Gastroesophageal sphincter (tissue), 4 donors: ENCODE measurements around the gene WSCD2. TPM values are rescaled to one million over a fixed set of nuclear protein-coding genes. Genes with fewer than 3 reads are reported as not detected.
A peak's percentile ranks its signal among the peaks of the same experiment; 100 is the strongest.

Source experiments
- ATAC-seq: fragments of 150-250 bp; one replicate; pipeline ENCODE4 v1.9.1; 2016; ENCODE audit warnings: mild to moderate bottlenecking, moderate library complexity
- H3K27ac ChIP-seq, 4 donors: fragments of 200-600 bp; sonication (generic) in 3 of 4; 1 replicate in 3 of 4; 2 replicates in 1 of 4; pipeline ENCODE4 v1.5.1; 2016 to 2019
- H3K27me3 ChIP-seq: fragments of 200-600 bp; sonication (generic); one replicate; pipeline ENCODE4 v1.5.1; 2019
- H3K36me3 ChIP-seq, 2 donors: fragments of 200-600 bp; sonication (generic); one replicate each; pipeline ENCODE4 v1.5.1; 2019; ENCODE audit warnings: control low read depth in 1 of 2
- H3K4me1 ChIP-seq, 3 donors: fragments of 200-600 bp; sonication (generic); 1 replicate in 2 of 3; 2 replicates in 1 of 3; pipeline ENCODE4 v1.5.1; 2016 to 2019; ENCODE audit warnings: control low read depth in 2 of 3
- H3K4me3 ChIP-seq, 2 donors: fragments of 200-600 bp; sonication (generic); one replicate each; pipeline ENCODE4 v1.5.1; 2019; ENCODE audit warnings: mild to moderate bottlenecking in 1 of 2, moderate library complexity in 1 of 2
- H3K9me3 ChIP-seq, 3 donors: fragments of 200-600 bp; sonication (generic); one replicate each; pipeline ENCODE4 v1.5.1; 2017 to 2019; ENCODE audit warnings: control low read depth in 2 of 3
- EP300 ChIP-seq: sonication (generic); formaldehyde crosslinking; IDR thresholded peaks from one replicate; pipeline ENCODE4 v1.6.1; 2017; ENCODE audit warnings: antibody characterized with exemption, mild to moderate bottlenecking
- POLR2A ChIP-seq, 2 donors: fragments of 450-650 bp; IDR thresholded peaks; one replicate each; pipeline ENCODE4 v1.6.1; 2017; ENCODE audit warnings: antibody characterized with exemption in 2 of 2, mild to moderate bottlenecking in 2 of 2, moderate library complexity in 1 of 2
- POLR2AphosphoS5 ChIP-seq: sonication (generic); formaldehyde crosslinking; IDR thresholded peaks from one replicate; pipeline ENCODE4 v1.6.1; 2017; ENCODE audit warnings: antibody characterized with exemption
- WGBS, 2 donors: methylation state at CpG; one replicate each; pipeline ENCODE4 v1.1.5; 2018; ENCODE audit warnings: low coverage in 1 of 2; 5-methylcytosine and 5-hydroxymethylcytosine counted together
- total RNA-seq, 4 donors: library from RNA; depleted of rRNA; stranded (reverse); fragments of >200 nt; gene quantifications; one replicate each; pipeline ENCODE4 v1.1.0, GENCODE V29; 2016
- TF ChIP-seq, protein P1 (sequence below), 4 experiments: fragments of 200-600 bp in 2 of 4; fragments of 450-650 bp in 2 of 4; sonication (generic) in 1 of 4; IDR thresholded peaks; one replicate each; pipeline ENCODE4 v1.5.1; 2017 to 2019; ENCODE audit warnings: antibody characterized with exemption in 4 of 4, mild to moderate bottlenecking in 2 of 4, moderate library complexity in 2 of 4

The WSCD2 gene
- total RNA-seq, 4 donors from 2014 or later = 5.0 to 86.1 (median 31.6) TPM

DNA sequence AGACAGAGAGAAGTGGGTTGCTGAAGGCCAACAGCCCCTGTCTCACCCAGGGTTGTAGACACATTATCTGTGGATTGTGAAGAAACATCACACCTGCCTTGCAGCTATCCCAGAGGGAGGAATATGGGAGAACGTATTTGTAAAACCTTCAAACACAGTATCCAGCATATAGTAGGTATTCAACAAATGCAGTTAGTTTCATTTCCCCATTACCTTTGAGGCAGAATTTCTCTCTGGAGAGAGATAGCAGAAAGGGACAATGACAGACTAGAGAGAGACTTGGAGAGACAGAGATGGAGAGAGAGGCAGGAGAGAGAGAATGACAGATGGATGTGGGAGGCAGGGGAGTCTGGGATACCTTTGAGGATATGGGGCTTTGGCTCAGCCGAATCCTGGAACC is 62.0 kb downstream of the WSCD2 start:
- Histone ChIP-seq H3K27ac (peak overlapping the region; percentile 30 to 82 (median 79)), H3K27me3 (no peaks in the 10 kb centered on the region), H3K4me1 (peaks cover 0 to 35% (median 8%) of the 10 kb centered on the region in 3 donors), H3K9me3 (no peaks in the 10 kb centered on the region), H3K36me3 (peaks cover 0 to 11% of the 10 kb centered on the region in 2 donors), H3K4me3 (no peak overlapping the region)
- TF ChIP-seq, protein P1, sequence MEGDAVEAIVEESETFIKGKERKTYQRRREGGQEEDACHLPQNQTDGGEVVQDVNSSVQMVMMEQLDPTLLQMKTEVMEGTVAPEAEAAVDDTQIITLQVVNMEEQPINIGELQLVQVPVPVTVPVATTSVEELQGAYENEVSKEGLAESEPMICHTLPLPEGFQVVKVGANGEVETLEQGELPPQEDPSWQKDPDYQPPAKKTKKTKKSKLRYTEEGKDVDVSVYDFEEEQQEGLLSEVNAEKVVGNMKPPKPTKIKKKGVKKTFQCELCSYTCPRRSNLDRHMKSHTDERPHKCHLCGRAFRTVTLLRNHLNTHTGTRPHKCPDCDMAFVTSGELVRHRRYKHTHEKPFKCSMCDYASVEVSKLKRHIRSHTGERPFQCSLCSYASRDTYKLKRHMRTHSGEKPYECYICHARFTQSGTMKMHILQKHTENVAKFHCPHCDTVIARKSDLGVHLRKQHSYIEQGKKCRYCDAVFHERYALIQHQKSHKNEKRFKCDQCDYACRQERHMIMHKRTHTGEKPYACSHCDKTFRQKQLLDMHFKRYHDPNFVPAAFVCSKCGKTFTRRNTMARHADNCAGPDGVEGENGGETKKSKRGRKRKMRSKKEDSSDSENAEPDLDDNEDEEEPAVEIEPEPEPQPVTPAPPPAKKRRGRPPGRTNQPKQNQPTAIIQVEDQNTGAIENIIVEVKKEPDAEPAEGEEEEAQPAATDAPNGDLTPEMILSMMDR (IDR thresholded peaks at IDR 0.05) = no peak
- TF ChIP-seq EP300 (no peak), POLR2A (IDR thresholded peaks at IDR 0.05) (no peak), POLR2AphosphoS5 (no peak)
- 33 to 72% methylated on average over 1 to 2 of the region's 2 CpGs for WGBS, 2 donors
- no peak for ATAC-seq

DNA sequence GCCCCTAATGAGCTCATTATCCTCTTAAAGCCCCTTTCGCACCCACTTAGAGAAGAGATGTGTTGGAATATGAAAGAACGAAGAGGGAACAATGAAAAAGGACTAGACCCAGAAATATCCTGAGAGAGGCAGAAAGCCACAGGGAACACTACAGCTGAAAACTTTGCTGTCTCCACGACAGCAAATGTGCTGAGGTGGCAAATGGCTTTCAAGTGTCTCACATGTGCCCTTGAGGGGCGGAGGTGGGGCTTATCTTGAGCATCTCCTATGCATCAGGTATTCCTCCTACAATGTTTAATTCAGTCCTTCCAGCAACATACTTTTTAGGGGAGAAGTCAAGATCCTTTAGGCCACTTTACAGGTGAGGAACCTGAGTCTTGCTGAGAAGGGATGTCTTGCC is 62.9 kb downstream of the WSCD2 start:
- Histone ChIP-seq H3K27ac (peak overlapping the region in 3 of 4 donors; percentile 79 to 82 (median 79)), H3K9me3 (no peaks in the 10 kb centered on the region), H3K36me3 (peaks cover 0 to 20% of the 10 kb centered on the region in 2 donors), H3K4me1 (peaks cover 0 to 35% (median 8%) of the 10 kb centered on the region in 3 donors), H3K4me3 (no peak overlapping the region), H3K27me3 (no peaks in the 10 kb centered on the region)
- WGBS, 2 donors = 48 to 62% methylated on average over 2 of the region's 4 CpGs
- TF ChIP-seq EP300 (no peak), POLR2AphosphoS5 (no peak)
- TF ChIP-seq, protein P1 (IDR thresholded peaks at IDR 0.05) = no peak
- no peak for ATAC-seq

DNA sequence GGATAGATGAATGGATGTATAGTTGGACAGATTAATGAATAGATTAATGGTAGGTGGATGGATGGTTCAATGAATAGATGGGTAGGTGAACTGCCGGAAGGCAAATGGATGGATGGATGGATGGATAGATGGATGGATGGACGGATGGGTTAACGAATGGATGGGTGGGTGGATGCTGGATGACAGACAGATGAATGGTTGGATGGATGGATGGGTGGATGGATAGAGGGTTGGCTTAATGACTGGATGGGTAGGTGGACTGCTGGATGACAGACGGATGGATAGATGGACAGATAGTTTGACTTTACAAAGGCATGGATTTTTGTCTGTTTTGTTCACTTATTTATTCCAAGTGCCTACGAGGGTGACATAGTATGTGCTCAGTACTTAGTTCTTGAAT is 64.4 kb downstream of the WSCD2 start:
- no peaks in the 10 kb centered on the region for H3K27me3 ChIP-seq
- no peaks in the 10 kb centered on the region for H3K9me3 ChIP-seq
- 75 to 79% methylated on average over 5 of the region's 5 CpGs for WGBS, 2 donors
- TF ChIP-seq EP300 = no peak
- TF ChIP-seq, protein P1 (IDR thresholded peaks at IDR 0.05) = no peak
- no peak for TF ChIP-seq POLR2AphosphoS5
- no peak for TF ChIP-seq POLR2A (IDR thresholded peaks at IDR 0.05)
- peaks cover 0 to 25% of the 10 kb centered on the region in 2 donors for H3K36me3 ChIP-seq
- H3K4me1 ChIP-seq = peaks cover 0 to 35% (median 8%) of the 10 kb centered on the region in 3 donors
- no peak overlapping the region for H3K27ac ChIP-seq
- no peak overlapping the region for H3K4me3 ChIP-seq
- ATAC-seq = no peak

DNA sequence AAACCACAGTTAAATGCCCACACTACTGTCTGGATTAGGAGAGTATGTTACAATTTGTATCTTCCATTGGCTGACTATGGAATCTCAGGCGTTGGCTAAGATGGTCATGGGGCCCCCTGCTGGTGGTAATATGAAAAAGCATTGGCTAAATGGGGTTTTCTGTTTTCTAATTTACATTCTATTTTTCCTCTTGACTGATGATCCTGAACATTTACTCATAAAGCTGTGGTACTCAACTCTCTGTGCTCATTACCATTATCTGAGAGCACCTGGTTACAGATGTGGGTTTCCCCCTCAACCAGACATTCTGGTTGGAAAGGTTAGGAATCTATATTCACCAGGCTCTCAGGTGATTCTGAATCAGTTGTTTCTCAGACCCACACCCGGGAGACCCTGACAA is 64.8 kb downstream of the WSCD2 start:
- 0 to 6% methylated on average over 1 of the region's 2 CpGs for WGBS, 2 donors
- ATAC-seq = no peak
- H3K27ac ChIP-seq = no peak overlapping the region
- no peaks in the 10 kb centered on the region for H3K9me3 ChIP-seq
- H3K4me3 ChIP-seq = no peak overlapping the region
- peaks cover 0 to 25% of the 10 kb centered on the region in 2 donors for H3K36me3 ChIP-seq
- H3K27me3 ChIP-seq = no peaks in the 10 kb centered on the region
- H3K4me1 ChIP-seq = peaks cover 0 to 35% (median 8%) of the 10 kb centered on the region in 3 donors
- TF ChIP-seq POLR2AphosphoS5 = no peak
- TF ChIP-seq POLR2A (IDR thresholded peaks at IDR 0.05) = no peak
- TF ChIP-seq, protein P1 (IDR thresholded peaks at IDR 0.05) = peak; percentile 75 to 82 (median 80)
- no peak for TF ChIP-seq EP300

DNA sequence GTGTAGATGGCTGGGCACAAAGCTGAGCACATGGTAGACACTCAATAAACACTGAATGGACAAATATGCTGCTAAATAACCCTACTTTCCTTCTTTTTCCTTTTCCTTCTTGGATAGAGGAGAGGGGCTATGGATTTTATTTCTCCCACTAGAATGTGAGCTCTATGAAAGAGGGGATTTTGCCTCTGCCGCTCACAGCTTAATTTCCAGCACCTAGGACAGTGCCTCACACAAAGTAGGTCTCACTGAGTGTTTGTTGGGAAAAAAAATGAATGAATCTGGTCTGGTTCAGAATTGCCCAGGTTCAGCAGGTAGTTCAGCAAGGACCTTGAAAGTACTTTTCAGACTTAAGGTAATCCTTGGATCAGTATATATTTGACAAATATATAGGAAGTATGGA is 65.5 kb downstream of the WSCD2 start:
- H3K36me3 ChIP-seq = peaks cover 0 to 25% of the 10 kb centered on the region in 2 donors
- no peak overlapping the region for H3K27ac ChIP-seq
- no peaks in the 10 kb centered on the region for H3K9me3 ChIP-seq
- H3K27me3 ChIP-seq = no peaks in the 10 kb centered on the region
- WGBS, 2 donors = 50 to 60% methylated on average over 1 of the region's 1 CpG
- no peak overlapping the region for H3K4me3 ChIP-seq
- peaks cover 0 to 35% (median 8%) of the 10 kb centered on the region in 3 donors for H3K4me1 ChIP-seq
- ATAC-seq = no peak
- TF ChIP-seq EP300 (no peak), POLR2A (IDR thresholded peaks at IDR 0.05) (no peak), POLR2AphosphoS5 (no peak)
- TF ChIP-seq, protein P1 (IDR thresholded peaks at IDR 0.05) = no peak
